Spleen (tissue), 11 donors: ENCODE results near the gene CCSAP. TPM values are rescaled to one million over a fixed set of nuclear protein-coding genes. Genes with fewer than 3 reads are reported as not detected.

Experiments
- DNase-seq: peaks from one replicate; pipeline ENCODE4 v3.0.0-alpha.2; 2020
- H3K27ac ChIP-seq, 8 donors: fragments of 200-600 bp; sonication (generic) in 7 of 8; 1 replicate in 4 of 8; 2 replicates in 4 of 8; pipeline versions ENCODE4 v1.5.0 to v1.8.0; 2016 to 2021; ENCODE audit warnings: inconsistent platforms in 4 of 8, mild to moderate bottlenecking in 4 of 8, moderate library complexity in 1 of 8
- H3K27me3 ChIP-seq, 7 donors: fragments of 200-600 bp; sonication (generic) in 6 of 7; replicated peaks in 1 of 7; 1 replicate in 4 of 7; 2 replicates in 3 of 7; pipeline versions ENCODE4 v1.5.0 to v1.8.0; 2016 to 2021; ENCODE audit warnings: inconsistent platforms in 3 of 7, mild to moderate bottlenecking in 1 of 7
- H3K36me3 ChIP-seq, 6 donors: fragments of 200-600 bp; sonication (generic) in 5 of 6; 1 replicate in 4 of 6; 2 replicates in 2 of 6; pipeline versions ENCODE4 v1.5.0 to v1.8.0; 2016 to 2021; ENCODE audit warnings: inconsistent platforms in 2 of 6
- H3K4me1 ChIP-seq, 6 donors: fragments of 200-600 bp; sonication (generic) in 5 of 6; 1 replicate in 3 of 6; 2 replicates in 3 of 6; pipeline versions ENCODE4 v1.5.0 to v1.8.0; 2016 to 2021; ENCODE audit warnings: inconsistent platforms in 3 of 6
- H3K4me3 ChIP-seq, 8 donors: fragments of 200-600 bp; sonication (generic) in 7 of 8; 1 replicate in 4 of 8; 2 replicates in 4 of 8; pipeline versions ENCODE4 v1.5.0 to v1.8.0; 2016 to 2021; ENCODE audit warnings: inconsistent platforms in 4 of 8, mild to moderate bottlenecking in 4 of 8, moderate library complexity in 2 of 8
- H3K9me3 ChIP-seq, 8 donors: fragments of 200-600 bp; sonication (generic) in 7 of 8; 1 replicate in 4 of 8; 2 replicates in 4 of 8; pipeline versions ENCODE4 v1.5.0 to v1.8.0; 2016 to 2021; ENCODE audit warnings: inconsistent platforms in 4 of 8
- POLR2A ChIP-seq, 3 donors: fragments of 450-650 bp; IDR thresholded peaks; one replicate each; pipeline ENCODE4 v1.5.1; 2017; ENCODE audit warnings: antibody characterized with exemption in 3 of 3, mild to moderate bottlenecking in 1 of 3
- POLR2AphosphoS5 ChIP-seq, 3 donors: sonication (generic); formaldehyde crosslinking; IDR thresholded peaks; one replicate each; pipeline ENCODE4 v1.5.1; 2017; ENCODE audit warnings: antibody characterized with exemption in 3 of 3
- WGBS, 5 donors: extraction: QIAGEN DNeasy Blood & Tissue Kit in 3 of 5; methylation state at CpG; one replicate each; pipeline versions ENCODE4 v1.1.5 to v1.1.7; 2013 to 2018; 5-methylcytosine and 5-hydroxymethylcytosine counted together
- intact Hi-C: fragments of 100-400 bp; cut with DNase I; formaldehyde crosslinking; loops from one replicate; pipeline ENCODE4 v1.15.0; 2023; ENCODE audit warnings: low total_unique reads
- polyA plus RNA-seq, 3 donors: library from polyadenylated mRNA; stranded (reverse); fragments of 200-250 nt; gene quantifications; one replicate each; pipeline ENCODE4 v1.2.1, GENCODE V29; 2013
- total RNA-seq, 7 donors: library from RNA; depleted of rRNA in 3 of 7; stranded (reverse); fragments of >200 nt in 3 of 7; fragmentation: NEBNext Ultra II Directional in 4 of 7; extraction: Animal tissue kit (Norgen Biotek cat#: 25700) in 4 of 7; gene quantifications; one replicate each; pipeline versions ENCODE4 v1.1.0 to v1.2.1, GENCODE V29; 2016 to 2021
- TF ChIP-seq, protein P1 (sequence below), 11 experiments: fragments of 200-600 bp in 7 of 11; fragments of 450-650 bp in 4 of 11; sonication (generic) in 4 of 11; IDR thresholded peaks in 8 of 11; conservative IDR thresholded peaks in 3 of 11; 1 replicate in 7 of 11; 2 replicates in 4 of 11; pipeline versions ENCODE4 v1.4.0 to v1.8.0; 2016 to 2021; ENCODE audit warnings: antibody characterized with exemption in 11 of 11, inconsistent platforms in 4 of 11, mild to moderate bottlenecking in 1 of 11
- donor health status: healthy with polysubstance abuse.
- donor health status: DM: no; HTN: no; CAD: no; lungs with moderate emphysema.
- donor health status: DM: no; HTN: no; CAD: no.
- donor health status: Bipolar disorder and iron deficiency.
- donor health status: healthy.
- donor health status: DM: no; HTN: no; CAD: no.
- donor health status: DM: yes; HTN: yes; CAD: no.

The CCSAP gene
- total and polyA plus RNA-seq, 10 donors, result 2.1 to 11.4 (median 8.8) TPM

DNA sequence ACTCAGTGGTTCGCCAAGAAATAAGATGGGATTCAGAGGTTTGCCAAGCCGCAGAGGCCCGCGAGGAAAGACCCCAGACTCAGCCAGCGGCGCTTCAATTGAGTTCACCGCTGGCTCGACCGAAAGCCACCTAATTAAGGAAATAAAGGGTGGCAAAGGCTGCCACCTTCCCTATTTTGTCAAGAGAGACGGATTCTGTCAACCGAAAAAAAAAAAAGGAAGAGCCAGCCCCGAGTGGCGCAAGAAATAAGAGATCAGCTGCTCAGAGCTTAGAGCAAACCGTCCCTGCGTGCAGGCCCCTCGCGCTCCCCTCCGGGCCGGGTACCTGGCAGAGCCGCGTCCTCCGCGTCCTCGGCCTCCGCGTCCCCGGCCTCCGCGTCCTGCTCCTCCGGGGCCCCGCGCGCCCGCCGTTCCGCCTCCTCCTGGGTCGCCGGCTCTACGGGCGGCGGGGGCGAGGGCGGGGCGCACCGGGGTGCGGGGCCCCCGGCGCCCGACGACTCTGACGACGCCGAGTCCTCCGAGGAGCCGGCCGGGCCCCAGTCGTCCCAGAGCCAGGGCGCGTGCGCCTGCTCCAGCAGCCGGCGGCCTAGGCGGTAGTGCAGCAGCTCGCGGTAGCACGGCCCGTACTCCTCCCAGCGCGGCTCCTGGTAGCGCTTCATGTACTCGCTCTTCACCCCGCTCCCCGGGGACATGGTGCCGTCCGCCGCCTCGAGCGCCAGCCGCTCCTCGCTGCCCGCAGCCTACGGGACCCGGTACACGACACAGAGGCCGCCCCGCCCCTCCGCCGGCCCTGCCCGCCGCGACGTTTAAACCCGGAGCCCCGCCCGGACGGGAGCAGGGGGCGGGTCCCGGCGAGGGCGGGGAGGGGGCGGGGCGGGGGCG lies 832 bp downstream of the CCSAP start:
- Histone ChIP-seq H3K27ac (peak overlapping the region; percentile 84 to 97 (median 92)), H3K36me3 (no peaks in the 10 kb centered on the region), H3K9me3 (no peaks in the 10 kb centered on the region), H3K4me3 (peak overlapping the region; percentile 86 to 98 (median 94)), H3K27me3 (peaks cover 0 to 19% (median 0%) of the 10 kb centered on the region in 7 donors), H3K4me1 (peaks cover 9 to 66% (median 41%) of the 10 kb centered on the region in 6 donors)
- WGBS, 5 donors, result 0 to 2% (median 0%) methylated on average over 25 to 103 of the region's 103 CpGs
- DNase-seq, result peak; percentile 97
- intact Hi-C loops, result no loop called here
- TF ChIP-seq, protein P1, sequence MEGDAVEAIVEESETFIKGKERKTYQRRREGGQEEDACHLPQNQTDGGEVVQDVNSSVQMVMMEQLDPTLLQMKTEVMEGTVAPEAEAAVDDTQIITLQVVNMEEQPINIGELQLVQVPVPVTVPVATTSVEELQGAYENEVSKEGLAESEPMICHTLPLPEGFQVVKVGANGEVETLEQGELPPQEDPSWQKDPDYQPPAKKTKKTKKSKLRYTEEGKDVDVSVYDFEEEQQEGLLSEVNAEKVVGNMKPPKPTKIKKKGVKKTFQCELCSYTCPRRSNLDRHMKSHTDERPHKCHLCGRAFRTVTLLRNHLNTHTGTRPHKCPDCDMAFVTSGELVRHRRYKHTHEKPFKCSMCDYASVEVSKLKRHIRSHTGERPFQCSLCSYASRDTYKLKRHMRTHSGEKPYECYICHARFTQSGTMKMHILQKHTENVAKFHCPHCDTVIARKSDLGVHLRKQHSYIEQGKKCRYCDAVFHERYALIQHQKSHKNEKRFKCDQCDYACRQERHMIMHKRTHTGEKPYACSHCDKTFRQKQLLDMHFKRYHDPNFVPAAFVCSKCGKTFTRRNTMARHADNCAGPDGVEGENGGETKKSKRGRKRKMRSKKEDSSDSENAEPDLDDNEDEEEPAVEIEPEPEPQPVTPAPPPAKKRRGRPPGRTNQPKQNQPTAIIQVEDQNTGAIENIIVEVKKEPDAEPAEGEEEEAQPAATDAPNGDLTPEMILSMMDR (IDR thresholded peaks at IDR 0.05 in 8 of 11, conservative IDR thresholded peaks at IDR 0.05 in 3 of 11), result no peak
- TF ChIP-seq POLR2AphosphoS5 (IDR thresholded peaks at IDR 0.05) (peak; percentile 82 to 90 (median 89)), POLR2A (IDR thresholded peaks at IDR 0.05) (no peak)

DNA sequence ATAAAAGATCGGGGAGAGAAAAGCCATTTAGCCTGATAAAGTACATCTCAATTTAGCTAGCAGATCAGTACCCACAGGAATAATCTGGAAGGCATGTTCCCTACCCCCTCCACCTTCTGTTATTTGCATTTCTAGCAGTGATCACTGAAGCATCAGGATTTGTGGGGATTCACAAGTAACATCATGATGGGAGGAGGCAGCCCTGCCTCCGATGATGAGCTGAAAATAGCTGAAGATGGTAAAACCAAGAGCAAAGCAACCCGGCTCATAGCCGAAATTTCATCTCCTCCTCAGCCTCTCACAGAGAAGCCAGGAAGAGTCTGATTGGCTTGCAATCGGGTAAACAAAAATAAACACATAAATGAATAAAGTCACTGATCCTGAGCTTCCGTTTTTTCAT lies 2.4 kb downstream of the CCSAP start:
- intact Hi-C loops, result no loop called here

DNA sequence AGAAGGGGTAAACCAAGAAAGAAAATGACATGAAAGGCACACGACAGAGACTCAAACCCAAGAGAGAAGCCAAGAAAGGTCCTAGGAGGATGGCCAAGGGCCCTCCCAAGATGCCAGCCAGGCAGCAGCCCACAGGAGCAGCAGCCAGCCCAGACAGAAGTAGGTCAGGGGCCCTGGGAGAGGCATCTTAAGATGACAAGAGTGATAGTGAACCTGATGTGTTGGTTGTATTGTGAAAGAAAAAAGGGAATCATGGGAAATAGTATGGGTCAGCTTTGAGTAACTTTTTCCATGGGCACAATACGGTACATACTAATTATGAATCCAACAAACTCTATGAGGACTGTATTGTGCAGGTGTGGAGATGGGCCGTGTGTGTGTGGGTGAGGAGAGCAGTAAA lies 3.3 kb downstream of the CCSAP start:
- Histone ChIP-seq H3K4me3 (no peak overlapping the region), H3K36me3 (peaks cover 0 to 14% (median 0%) of the 10 kb centered on the region in 6 donors), H3K27me3 (peaks cover 0 to 6% (median 0%) of the 10 kb centered on the region in 7 donors), H3K27ac (no peak overlapping the region), H3K4me1 (peaks cover 9 to 69% (median 41%) of the 10 kb centered on the region in 6 donors), H3K9me3 (peaks cover 0 to 5% (median 4%) of the 10 kb centered on the region in 8 donors)
- intact Hi-C loops, result no loop called here
- WGBS, 5 donors, result 82 to 91% (median 89%) methylated on average over 3 of the region's 3 CpGs
- DNase-seq, result no peak
- no peak for TF ChIP-seq POLR2AphosphoS5 (IDR thresholded peaks at IDR 0.05)
- TF ChIP-seq, protein P1 (IDR thresholded peaks at IDR 0.05 in 8 of 11, conservative IDR thresholded peaks at IDR 0.05 in 3 of 11), result no peak
- no peak for TF ChIP-seq POLR2A (IDR thresholded peaks at IDR 0.05)

More for the DNA sequence above, 2.4 kb downstream of the CCSAP start:
- no peaks in the 10 kb centered on the region for H3K9me3 ChIP-seq
- WGBS, 5 donors, result 78 to 88% (median 88%) methylated on average over 6 of the region's 6 CpGs
- no peak for DNase-seq
- H3K4me3 ChIP-seq, result peak overlapping the region in 1 of 8 donors; percentile 98
- no peak overlapping the region for H3K27ac ChIP-seq
- no peak for TF ChIP-seq POLR2AphosphoS5 (IDR thresholded peaks at IDR 0.05)
- TF ChIP-seq, protein P1 (IDR thresholded peaks at IDR 0.05 in 8 of 11, conservative IDR thresholded peaks at IDR 0.05 in 3 of 11), result no peak
- TF ChIP-seq POLR2A (IDR thresholded peaks at IDR 0.05), result no peak
- H3K36me3 ChIP-seq, result peaks cover 0 to 4% (median 0%) of the 10 kb centered on the region in 6 donors
- H3K4me1 ChIP-seq, result peaks cover 9 to 69% (median 41%) of the 10 kb centered on the region in 6 donors
- H3K27me3 ChIP-seq, result peaks cover 0 to 7% (median 0%) of the 10 kb centered on the region in 7 donors

DNA sequence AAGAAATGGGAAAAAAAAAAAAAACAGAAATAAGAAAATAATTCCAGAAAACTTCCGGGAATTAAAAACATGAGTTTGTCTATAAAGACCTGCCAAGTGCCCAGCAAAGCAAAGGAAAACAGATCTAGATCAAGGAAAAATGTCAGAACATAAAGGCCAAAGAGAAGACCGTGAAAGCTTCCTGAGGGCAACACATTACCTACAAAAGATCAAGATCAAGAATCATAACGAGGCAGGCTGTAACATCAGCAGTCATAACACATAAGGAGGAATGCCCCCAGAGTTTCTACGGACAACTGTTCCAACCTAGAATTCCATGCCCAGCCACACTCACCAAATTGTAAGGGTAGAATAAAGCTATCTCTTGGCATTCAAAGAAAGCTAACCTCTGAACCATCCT lies 3.8 kb downstream of the CCSAP start:
- peaks cover 2 to 10% (median 8%) of the 10 kb centered on the region in 8 donors for H3K9me3 ChIP-seq
- peaks cover 9 to 65% (median 41%) of the 10 kb centered on the region in 6 donors for H3K4me1 ChIP-seq
- no peak for TF ChIP-seq POLR2AphosphoS5 (IDR thresholded peaks at IDR 0.05)
- TF ChIP-seq, protein P1 (IDR thresholded peaks at IDR 0.05 in 8 of 11, conservative IDR thresholded peaks at IDR 0.05 in 3 of 11), result no peak
- TF ChIP-seq POLR2A (IDR thresholded peaks at IDR 0.05), result no peak
- peaks cover 0 to 2% (median 0%) of the 10 kb centered on the region in 7 donors for H3K27me3 ChIP-seq
- intact Hi-C loops, result no loop called here
- peaks cover 0 to 14% (median 0%) of the 10 kb centered on the region in 6 donors for H3K36me3 ChIP-seq
- no peak for DNase-seq
- H3K27ac ChIP-seq, result no peak overlapping the region
- H3K4me3 ChIP-seq, result no peak overlapping the region
- WGBS, 5 donors, result 90 to 95% (median 92%) methylated on average over 4 of the region's 4 CpGs
